Activated T-helper 1 cell treated with anti-CD3 and anti-CD28 coated beads, Interleukin-2, amount 50 U/mL, for 16 hours (primary cell): ENCODE data around the gene TMEM190.
A peak's percentile ranks its signal among the peaks of the same experiment; 100 is the strongest.
"Not testable (repeated sequence)": the region's sequence is repeated elsewhere in the genome, so short reads cannot be mapped to it uniquely, and the experiment has no call there.

Experiments
- DNase-seq, 2 donors: peaks; one replicate each; pipeline ENCODE4 v3.0.0-alpha.2; 2020; ENCODE audit warnings: low read depth in 1 of 2, low spot score in 1 of 2

Gene TMEM190

DNA sequence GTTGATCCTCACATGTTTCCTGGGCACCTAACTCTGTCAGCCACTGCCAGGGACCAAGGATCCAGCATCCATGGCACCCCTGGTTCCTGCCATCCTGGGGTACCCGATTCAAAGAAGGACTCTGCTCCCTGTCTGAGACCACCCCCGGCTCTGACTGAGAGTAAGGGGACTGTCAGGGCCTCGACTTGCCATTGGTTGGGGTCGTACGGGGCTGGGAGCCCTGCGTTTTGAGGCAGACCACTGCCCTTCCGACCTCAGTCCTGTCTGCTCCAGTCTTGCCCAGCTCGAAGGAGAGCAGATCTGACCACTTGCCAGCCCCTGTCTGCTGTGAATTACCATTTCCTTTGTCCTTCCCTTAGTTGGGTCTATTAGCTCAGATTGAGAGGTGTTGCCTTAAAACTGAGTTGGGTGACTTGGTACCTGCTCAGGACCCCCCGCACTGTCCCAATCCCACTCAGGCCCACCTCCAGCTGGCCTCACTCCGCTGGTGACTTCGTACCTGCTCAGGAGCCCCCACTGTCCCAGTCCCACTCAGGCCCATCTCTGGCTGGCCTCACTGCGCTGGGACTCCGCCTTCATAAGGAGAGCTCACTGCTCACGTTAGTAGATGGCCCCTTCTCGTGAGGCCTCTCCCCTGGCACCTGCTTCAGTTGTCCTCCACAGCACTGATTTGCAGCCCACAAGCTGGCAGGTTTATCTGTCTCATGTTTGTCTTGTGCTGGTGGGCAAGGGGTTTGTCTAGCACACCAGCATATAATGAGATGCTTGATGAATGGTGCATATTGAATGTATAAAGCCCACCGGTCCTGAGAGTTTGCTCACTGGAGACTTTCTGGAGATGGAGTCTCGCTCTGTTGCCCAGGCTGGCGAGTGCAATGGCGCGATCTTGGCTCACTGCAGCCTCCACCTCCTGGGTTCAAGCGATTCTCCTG is 13.0 kb downstream of the TMEM190 start:
- no peak for DNase-seq

DNA sequence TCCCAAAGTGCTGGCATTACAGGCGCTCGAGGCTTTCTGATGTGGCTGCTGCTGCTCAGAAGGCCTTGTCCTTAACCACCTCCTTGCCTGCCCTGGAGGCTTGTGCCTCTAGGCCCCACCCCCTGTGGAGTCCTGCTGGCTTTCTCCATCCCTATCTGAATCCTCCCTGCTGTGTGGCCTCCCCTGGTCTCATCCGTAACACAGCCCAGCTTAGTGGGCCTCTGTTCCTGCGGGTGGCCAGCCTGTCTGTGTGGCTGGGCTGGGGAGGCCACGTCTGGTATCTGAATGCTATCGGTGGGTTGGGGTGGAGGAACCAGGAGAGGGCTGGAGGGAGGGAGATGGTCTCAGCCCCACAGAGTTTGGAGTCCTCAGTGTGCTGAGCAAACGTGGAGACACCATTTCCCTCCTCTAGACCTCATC is 13.8 kb downstream of the TMEM190 start:
- DNase-seq = no peak

DNA sequence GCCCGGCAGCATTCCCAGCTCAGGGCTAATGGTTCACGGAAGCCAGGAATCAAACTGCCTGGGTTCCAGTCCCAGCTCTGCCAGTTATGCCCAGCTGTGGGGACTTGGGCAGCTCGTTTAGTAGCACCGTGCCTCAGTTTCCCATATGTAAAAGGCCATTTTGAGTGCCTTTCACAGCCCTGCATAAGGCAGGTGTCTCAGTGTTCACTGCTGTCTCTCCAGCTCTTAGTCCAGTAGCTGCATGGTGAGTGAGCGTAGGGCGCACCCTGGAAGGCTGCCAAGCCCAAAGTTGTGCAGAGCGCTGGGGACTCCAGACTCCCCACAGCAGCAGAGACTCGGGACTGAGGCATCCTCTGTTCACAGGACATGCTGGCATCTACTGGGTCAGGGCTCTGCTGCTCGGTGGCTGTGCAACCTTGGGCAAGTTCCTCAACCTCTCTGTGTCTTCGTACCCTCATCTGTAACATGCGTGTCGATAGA is 14.6 kb downstream of the TMEM190 start:
- no peak for DNase-seq

DNA sequence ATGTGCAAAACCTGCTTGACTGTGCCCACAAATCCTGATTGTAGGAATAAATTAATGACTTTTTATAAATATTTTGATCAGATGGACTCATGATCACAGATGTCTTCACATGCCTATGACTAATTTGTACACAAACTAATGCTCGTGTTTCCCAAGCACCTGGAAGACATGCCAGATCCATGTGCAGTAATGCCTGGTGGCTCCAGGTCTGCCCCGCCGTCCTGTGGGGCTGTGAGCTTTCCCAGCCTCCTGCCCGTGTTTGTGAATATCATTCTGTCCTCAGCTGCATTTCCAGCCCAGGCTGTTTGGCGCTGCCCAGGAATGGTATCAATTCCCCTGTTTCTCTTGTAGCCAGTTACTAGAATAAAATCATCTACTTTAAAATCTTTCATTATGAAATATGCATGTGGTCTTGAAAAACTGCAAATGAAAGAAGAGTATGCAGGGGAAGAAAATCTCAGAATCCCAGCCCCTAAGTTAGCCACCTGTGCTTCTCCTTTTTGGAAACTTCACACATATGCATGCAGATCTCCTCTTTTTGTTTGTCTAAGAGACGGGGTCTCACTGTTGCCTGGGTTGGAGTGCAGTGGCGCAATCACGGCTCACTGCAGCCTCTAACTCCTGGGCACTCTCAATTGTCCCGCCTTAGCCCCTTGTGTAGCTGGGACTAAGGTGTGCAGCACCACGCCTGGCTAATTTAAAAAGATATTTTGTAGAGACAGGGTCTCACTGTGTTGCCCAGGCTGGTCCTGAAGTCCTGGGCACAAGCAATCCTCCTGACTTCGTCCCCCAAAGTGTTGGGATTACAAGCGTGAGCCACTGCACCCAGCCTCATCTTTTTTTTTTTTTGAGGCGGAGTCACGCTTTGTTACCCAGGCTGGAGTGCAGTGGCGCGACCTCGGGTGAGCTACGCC is 15.3 kb downstream of the TMEM190 start:
- DNase-seq = no peak

DNA sequence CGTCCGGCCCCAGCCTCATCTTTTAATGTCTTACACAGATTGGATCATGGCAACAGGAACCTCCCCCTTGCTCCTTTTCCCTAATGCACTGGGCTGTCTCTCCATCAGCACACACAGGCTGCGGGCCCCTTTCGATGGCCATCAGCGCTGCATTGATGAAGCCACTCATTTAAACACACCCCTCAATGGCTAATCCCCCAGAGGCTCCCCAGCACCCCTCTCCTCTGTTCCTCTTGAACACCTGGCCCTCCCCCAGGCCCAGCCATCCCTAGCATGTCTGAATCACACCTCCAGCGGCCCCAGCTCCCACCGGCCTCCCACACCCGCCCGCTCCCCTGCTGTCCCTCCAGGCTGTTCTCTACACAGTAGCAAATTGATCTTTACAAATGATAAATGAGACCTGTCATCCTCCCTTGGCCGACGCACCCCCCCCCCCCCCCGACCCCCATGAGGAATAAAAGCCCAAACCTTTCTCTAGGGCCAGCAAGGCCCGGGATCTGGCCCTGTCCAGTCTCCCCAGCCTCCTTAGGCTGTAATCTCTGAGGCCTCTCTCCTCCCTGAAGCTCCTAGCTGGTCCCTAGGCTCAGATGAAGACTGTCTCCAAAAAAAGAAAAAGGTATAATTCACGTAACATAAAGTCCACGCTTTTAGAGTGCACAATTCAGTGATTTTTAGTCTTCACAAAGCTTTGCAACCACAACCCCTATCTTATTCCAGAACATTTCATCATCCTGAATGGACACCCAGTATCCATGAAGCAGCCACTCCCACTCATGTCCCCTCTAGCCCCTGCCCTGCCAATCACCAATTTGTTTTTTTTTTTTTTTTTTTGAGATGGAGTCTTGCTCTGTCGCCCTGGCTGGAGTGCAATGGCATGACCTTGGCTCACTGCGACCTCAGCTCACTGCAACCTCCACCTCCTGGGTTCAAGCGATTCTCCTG is 16.5 kb downstream of the TMEM190 start:
- no peak for DNase-seq

DNA sequence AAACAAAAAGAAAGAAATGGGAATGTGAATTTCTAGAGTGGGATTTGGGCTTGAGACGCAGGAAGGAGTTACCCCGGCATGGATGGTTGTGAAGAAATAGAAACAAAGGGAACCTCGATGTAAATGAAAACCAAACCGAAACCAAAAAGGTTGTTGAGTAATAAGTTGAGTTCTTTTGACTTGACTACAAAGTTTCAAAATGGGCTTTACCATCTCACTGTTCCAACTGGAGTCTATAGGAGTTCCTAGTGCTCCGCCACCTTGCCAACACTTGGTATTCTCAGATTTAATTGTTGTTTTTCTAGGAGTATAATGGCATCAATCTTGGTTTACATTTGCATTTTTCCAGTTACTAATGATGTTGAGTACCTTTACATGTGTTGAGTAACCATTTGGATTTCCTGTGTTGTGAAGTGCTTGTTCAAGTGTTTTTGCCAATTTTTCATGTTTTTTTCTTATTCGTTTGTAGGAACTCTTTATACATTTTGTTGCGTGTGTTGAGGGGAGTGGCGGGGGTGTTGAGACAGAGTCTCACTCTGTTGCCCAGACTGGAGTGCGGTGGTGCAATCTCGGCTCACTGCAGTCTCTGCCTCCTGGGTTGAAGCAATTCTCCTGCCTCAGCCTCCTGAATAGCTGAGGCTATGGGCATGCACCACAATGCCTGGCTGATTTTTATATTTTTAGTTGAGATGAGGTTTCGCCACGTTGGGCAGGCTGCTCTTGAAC is 21.7 kb downstream of the TMEM190 start:
- no peak for DNase-seq

DNA sequence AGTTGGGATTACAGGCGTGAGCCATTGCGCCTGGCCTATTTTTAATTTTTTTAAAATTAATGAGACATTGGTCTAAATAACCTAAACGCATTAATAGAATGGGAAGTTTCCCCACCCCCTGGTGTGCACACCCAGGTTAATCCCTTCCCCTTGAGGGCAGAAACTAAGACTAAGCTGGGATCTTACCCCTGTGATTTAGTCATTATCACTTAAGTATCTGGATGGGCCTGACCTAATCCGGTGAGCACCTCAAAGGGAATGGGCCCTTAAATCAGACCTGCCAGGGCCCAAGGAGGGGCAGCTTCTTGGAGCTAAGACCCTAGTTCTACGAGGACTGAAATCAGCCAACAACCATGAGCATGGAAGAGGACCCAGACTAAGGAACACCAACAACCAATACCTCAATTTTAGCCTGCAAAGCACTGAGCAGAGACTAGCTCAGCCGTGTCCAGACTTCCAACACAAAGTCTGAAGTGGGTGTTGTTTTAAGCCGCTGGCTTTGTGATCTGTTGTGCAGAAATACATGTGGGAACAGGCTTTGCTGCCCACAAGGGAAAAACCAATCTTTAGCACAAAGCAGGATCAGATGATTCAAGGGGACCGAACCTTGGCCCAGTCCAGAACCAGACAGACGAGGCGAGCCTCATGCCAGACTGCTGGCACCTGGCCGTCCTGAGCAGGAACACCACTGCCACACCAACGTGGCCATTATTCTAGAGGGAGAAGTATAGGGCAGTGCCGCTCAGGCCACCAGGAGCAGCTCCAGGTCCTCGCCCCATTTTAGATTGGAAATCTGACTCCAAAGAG is 23.9 kb downstream of the TMEM190 start:
- no peak for DNase-seq

DNA sequence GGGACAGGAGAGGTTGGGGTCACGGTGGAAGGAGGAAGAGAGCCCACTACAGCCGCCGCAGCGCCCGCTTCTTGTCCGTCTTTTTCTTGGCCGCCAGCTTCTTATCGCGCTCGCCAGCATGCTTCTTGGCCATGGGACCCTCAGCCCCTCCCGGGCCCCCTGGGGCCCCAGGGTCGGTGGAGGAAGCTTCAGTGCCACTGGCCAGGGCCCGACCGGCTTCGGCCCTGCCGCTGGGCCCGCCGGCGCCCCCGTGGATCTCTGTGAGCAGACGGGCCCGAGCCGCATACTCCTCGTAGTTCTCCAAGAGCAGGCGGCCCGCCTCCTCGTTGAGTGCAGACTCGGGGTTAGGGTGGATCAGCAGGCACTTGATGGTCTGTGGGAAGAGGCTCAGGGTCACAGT is 24.8 kb downstream of the TMEM190 start:
- not testable (repeated sequence) for DNase-seq

DNA sequence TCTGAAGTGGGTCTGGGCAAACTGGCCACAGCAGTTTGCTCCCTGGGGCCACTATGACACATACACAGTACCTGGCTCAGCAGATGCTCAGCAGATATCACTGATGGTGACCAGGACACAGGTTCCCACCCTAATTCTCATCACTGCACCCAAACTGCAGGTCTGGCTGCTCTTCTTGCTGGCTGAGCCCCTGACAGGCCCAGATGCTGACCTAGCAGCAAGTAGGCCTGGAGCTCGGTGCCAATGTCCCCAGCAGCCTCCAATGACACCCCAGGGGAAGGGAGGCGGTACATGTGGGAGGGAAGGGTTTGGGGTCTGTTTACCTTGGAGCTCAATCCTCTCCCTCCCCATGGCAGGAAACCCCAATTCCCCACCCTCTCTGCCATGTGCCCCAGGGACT is 25.9 kb downstream of the TMEM190 start:
- no peak for DNase-seq

DNA sequence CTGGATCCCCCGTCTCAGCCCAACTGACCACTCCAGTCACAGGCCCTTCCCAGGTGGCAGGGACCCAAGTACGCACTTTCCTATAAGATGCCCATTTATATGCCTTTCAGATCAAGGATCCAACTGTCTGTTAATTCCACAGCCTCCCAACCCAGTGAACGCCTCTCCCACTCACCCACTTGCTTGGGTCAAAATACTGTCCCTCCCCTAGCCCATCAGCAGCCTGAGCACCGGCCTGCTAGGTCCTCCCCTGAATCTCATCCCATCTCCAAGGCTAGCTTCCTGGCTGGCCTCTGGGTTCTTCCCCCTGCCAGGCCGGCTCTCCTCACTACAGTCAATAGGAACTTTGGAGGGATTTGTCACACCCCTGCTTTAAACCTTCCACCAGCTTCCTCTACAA is 29.0 kb downstream of the TMEM190 start:
- DNase-seq = no peak

DNA sequence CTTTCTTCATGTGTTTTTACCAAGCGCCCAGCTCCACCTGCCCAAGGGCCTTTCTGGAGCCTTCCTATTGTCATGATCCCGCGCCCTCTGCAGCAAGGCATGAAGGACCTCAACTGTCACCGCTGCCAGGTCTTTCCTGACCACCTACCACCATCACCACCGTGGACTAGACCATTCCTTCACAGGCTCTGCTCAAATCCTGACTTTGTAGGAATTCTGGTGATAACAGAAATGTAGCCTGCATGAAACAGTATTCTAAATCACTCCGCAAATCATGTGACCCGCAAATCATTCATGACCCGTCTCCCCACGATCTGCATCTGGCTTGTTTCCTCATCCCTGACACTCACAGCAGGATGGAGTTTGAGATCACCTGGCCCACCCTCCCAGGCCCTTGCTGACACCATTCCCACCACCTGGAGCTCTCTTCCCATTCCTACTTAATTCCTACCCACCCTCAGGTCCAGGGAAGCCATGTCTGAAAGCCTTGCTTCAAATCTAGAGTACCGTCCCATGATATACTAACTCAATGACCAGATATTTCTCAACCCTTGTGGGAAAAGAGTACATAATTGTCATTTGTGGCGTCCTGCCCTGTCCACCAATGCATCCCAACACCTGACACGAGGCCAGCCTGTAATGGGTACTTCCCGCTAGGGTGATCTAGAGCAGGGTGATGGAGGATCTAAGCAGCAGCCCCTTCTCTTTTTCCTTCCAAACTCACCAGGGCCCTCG is 29.6 kb downstream of the TMEM190 start:
- DNase-seq = no peak

DNA sequence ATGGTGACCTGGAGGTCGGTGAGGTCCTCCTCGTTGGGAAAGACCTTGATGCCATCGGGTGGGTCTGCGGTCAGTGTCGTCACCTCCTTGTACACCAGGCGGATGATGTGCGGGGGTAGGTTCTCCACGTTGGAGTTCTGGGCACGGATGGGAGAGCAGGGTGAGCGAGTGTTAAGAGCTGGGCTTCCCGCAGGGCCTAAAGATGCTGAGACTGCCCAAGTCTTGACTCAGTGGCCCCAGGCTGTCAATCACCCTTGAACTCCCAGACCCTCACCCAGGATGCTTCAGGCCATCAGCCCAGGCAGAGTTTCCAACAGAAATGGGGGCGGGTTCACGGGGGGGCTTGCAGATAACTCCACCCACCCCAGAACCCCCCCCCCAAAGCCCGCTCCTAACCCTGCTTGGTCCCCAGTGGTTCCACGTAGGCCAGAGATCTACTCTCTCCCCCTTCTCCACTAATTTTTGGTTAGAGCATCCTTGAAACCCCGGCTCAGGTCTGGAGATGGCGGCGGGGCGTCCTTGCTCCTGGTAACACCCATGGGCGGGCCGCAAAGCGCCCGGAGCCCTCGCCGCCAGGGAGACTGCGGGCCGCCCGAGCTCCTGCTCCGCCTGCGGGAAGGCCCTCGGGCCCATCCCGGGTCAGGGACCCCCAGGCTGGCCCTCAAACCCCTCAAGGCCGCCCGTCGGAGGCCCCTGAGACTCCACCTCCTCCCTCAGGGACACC is 30.4 kb downstream of the TMEM190 start:
- DNase-seq = peak in 1 of 2 donors; percentile 27

DNA sequence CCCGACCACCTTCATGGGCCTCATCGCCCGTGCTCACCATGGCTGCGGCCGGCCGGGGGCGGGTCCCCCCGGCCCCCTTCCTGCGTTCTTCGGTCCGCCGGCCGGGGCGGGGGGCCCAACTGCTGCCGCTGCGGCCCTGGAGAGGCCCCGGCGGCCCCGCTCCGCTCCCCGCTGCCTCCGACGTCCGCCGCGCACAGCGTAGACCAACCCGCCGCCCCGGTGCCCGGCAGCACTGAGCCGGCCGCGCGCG is 30.8 kb downstream of the TMEM190 start, which contains the start of gene UBE2S:
UBE2S (minus strand) TSS at position 239 of the 250 bp plus-strand sequence; CDS start at position 40, 199 bp downstream.
- not testable (repeated sequence) for DNase-seq

DNA sequence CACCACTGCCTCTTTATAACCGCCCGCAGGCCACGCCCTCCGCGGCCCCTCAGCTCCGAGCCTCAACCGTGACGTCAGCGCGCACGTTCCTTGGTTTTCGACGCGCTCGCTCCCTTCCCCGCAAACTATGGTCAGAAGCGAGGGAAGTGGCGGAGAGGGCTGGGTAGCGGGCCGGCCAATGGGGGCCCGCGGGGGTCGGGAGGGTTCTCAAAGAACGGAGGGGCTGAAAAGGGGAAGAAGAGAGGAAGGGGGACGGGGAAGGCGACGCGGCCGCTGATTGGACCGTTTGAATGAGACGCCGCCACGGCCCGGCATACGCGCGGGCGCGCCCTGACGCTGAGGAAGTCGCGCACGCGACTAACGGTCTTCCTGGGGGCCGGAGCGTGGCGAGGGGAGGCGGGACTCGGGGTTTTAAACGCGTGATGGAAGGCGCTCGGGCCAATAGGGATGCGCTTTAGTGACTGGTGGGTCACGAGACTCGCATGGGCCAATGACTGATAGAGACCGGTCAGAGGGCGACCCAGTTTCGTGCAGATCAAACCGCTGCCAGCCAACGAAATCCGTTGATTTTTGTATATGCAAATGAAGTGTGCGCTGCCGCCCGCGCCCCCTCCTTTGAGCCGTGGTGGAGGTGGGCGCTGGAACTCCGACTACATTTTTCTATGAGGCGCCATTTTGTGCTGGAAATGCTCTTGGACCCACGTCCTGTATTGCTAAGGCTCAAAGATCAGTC is 31.3 kb downstream of the TMEM190 start:
- peak; percentile 88 to 95 for DNase-seq

DNA sequence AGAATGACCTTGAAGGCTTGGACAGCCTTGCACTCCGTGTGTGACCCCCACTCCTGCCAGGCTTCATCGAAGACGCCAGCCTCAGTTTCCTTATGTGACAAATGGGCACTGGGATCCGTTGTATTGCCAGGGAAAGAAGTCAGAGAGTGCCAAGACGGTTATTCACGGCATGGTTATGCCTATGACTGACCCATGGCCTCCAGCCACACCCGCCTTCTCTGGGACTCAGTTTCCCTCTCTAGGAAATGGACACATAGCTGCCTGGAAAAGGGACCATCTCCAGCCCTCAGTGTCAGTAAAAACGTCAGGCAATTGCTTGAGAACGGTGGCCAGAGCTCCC is 31.9 kb downstream of the TMEM190 start:
- DNase-seq = no peak

DNA sequence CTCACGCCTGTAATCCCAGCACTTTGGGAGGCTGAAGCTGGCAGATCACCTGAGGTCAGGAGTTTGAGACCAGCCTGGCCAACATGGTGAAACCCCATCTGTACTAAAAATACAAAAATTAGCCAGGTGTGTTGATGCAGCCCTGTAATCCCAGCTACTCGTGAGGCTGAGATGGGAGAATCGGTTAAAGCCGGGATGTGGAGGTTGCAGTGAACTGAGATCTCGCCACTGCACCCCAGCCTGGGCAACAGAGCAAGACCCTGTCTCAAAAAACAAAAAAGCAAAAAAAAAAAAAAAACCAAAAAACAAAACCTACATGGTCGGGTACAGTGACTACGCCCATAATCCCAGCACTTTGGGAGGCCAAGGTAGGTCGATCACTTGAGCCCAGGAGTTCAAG is 32.6 kb downstream of the TMEM190 start:
- DNase-seq = not testable (repeated sequence)

DNA sequence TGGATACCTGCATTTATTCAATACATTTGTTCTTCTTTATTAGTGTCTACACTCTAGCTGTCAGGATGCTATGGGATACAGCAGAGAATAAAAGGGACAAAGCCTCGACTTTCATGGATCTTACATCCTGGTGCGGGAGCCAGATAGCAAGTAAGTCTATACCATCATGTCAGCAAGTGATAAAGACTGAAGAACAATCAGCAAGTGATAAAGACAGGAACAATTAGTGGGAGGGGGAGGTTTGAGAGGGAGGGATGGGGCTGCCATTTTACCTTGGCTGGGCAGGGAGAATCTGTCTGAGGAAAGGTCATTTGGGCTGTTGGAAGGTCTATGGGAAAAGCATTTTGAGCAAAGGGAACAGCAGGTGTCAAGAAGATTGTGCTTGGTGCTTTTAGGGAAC is 33.5 kb downstream of the TMEM190 start:
- no peak for DNase-seq
